COLO829 (cell line): ENCODE data around the gene BTBD16.

Source experiments
- DNase-seq: peaks from one replicate; pipeline ENCODE4 v3.0.0; 2012; ENCODE audit warnings: low spot score

The BTBD16 gene

GRCh38 chr10:122294511-122295450 lies 23.7 kb downstream of the BTBD16 start:
- no peak for DNase-seq

GRCh38 chr10:122295451-122295809 lies 24.3 kb downstream of the BTBD16 start:
- DNase-seq: no peak

- no peak for DNase-seq
Measured at GRCh38 chr10:122296363-122297120, 25.4 kb downstream of the BTBD16 start.

- DNase-seq: no peak
Measured at GRCh38 chr10:122297583-122297982, 26.5 kb downstream of the BTBD16 start.

- no peak for DNase-seq
Measured at GRCh38 chr10:122298206-122298597, 27.1 kb downstream of the BTBD16 start.

- DNase-seq: peak; percentile 82
Measured at GRCh38 chr10:122298598-122299301, 27.7 kb downstream of the BTBD16 start.

GRCh38 chr10:122299423-122300075 lies 28.5 kb downstream of the BTBD16 start:
- DNase-seq: no peak

- no peak for DNase-seq
Measured at GRCh38 chr10:122301055-122301810, 30.1 kb downstream of the BTBD16 start.

GRCh38 chr10:122301811-122302115 lies 30.7 kb downstream of the BTBD16 start:
- no peak for DNase-seq

- DNase-seq: no peak
Measured at GRCh38 chr10:122302315-122302714, 31.2 kb downstream of the BTBD16 start.

GRCh38 chr10:122303271-122304053 lies 32.4 kb downstream of the BTBD16 start:
- no peak for DNase-seq

GRCh38 chr10:122304054-122304579 lies 33.0 kb downstream of the BTBD16 start:
- DNase-seq: no peak

- no peak for DNase-seq
Measured at GRCh38 chr10:122306282-122306681, 35.2 kb downstream of the BTBD16 start.

GRCh38 chr10:122306744-122307143 lies 35.6 kb downstream of the BTBD16 start:
- DNase-seq: no peak

GRCh38 chr10:122307669-122308416 lies 36.7 kb downstream of the BTBD16 start:
- peak; percentile 90 for DNase-seq

GRCh38 chr10:122308417-122309141 lies 37.5 kb downstream of the BTBD16 start:
- no peak for DNase-seq

- DNase-seq: no peak
Measured at GRCh38 chr10:122310311-122311050, 39.4 kb downstream of the BTBD16 start.

- DNase-seq: no peak
Measured at GRCh38 chr10:122311051-122311410, 39.9 kb downstream of the BTBD16 start.
